Testis (tissue), 2 donors: Measurements from ENCODE around the gene CHRNB1.

Experiments
- POLR2A ChIP-seq: fragments of 450-650 bp; IDR thresholded peaks from one replicate; pipeline ENCODE4 v1.6.1; 2017; ENCODE audit warnings: antibody characterized with exemption, mild to moderate bottlenecking, moderate library complexity
- TF ChIP-seq, protein P1 (sequence below), 3 experiments: fragments of 450-650 bp in 2 of 3; fragments of 200-600 bp in 1 of 3; sonication (generic) in 1 of 3; IDR thresholded peaks; one replicate each; pipeline ENCODE4 v1.5.1; 2016 to 2019; ENCODE audit warnings: antibody characterized with exemption in 3 of 3, mild to moderate bottlenecking in 2 of 3, moderate library complexity in 1 of 3

DNA sequence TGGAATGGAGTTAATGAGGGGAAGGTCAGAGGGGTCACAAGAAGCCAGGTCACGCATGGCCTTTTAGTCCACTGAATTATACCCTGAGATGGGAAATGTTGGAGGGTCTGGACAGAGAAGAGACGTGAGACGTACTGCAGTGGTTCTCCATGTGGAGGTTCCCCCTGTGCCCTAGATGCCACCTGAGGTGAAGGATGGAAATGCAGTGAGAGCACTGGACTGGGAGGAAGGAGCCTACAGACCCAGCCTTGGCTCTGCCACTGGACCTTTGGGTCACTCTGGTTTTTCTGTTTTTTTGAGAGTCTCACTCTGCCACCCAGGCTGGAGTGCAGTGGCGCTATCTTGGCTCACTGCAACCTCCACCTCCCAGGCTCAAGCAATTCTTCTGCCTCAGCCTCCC lies 48.7 kb upstream of the CHRNB1 start:
- no peak for TF ChIP-seq POLR2A
- TF ChIP-seq, protein P1, sequence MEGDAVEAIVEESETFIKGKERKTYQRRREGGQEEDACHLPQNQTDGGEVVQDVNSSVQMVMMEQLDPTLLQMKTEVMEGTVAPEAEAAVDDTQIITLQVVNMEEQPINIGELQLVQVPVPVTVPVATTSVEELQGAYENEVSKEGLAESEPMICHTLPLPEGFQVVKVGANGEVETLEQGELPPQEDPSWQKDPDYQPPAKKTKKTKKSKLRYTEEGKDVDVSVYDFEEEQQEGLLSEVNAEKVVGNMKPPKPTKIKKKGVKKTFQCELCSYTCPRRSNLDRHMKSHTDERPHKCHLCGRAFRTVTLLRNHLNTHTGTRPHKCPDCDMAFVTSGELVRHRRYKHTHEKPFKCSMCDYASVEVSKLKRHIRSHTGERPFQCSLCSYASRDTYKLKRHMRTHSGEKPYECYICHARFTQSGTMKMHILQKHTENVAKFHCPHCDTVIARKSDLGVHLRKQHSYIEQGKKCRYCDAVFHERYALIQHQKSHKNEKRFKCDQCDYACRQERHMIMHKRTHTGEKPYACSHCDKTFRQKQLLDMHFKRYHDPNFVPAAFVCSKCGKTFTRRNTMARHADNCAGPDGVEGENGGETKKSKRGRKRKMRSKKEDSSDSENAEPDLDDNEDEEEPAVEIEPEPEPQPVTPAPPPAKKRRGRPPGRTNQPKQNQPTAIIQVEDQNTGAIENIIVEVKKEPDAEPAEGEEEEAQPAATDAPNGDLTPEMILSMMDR (IDR thresholded peaks at IDR 0.05) = no peak
